ENCODE results near the gene XIRP1. TPM values are rescaled to one million over a fixed set of nuclear protein-coding genes. Genes with fewer than 3 reads are reported as not detected.

XIRP1 gene
- total and polyA plus RNA-seq, 4 donors, result 0.08 to 0.81 (median 0.52) TPM

GRCh38 chr3:39211332-39212130 lies 19.1 kb upstream of the XIRP1 start:
- ATAC-seq (ENCODE audit: insufficient read depth, low FRiP score), result no peak
- Histone ChIP-seq H3K9ac (ENCODE audit: insufficient read depth in 1 of 2, low read length in 2 of 2) (no peak overlapping the region), H3K27me3 (ENCODE audit: control insufficient read depth in 3 of 3, insufficient read depth in 3 of 3, low read length in 2 of 3) (no peaks in the 10 kb centered on the region), H3K4me3 (no peak overlapping the region), H3K36me3 (ENCODE audit: control insufficient read depth in 4 of 4, insufficient read depth in 4 of 4, low read length in 4 of 4) (no peaks in the 10 kb centered on the region), H3K9me3 (ENCODE audit: control insufficient read depth in 4 of 4, insufficient read depth in 3 of 4, low read length in 3 of 4) (no peaks in the 10 kb centered on the region), H3K4me1 (ENCODE audit: control insufficient read depth in 5 of 5, insufficient read depth in 5 of 5, low read length in 5 of 5) (peaks cover 0 to 3% (median 0%) of the 10 kb centered on the region in 5 donors), H3K27ac (ENCODE audit: low read depth in 1 of 2, low read length in 1 of 2) (no peak overlapping the region)
- no peak for DNase-seq
- 84 to 89% methylated on average over 4 of the region's 4 CpGs for WGBS, 2 donors
- no peak for TF ChIP-seq CTCF (IDR thresholded peaks at IDR 0.05; ENCODE audit: control extremely low read depth, extremely low read depth)

DNA sequence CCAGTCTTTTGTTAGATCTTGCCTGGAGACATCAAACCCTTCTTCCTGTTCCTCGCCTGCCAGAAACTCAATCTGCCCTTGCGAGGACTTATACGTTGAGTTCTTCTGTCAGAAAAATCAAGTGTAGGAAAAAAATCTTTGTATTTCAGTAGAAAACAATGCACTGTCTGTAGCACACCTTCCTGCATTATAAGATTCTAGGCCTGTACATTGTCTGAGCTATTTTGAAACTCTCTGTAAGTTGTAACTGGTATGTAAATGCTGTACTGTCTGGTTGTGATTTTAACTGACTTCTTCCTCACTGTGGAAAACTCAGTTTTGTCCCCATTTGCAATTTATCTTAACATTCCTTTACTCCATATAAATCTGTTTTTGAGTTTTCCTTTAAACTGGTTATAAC lies 17.7 kb upstream of the XIRP1 start:
- Histone ChIP-seq H3K4me3 (no peak overlapping the region), H3K27me3 (ENCODE audit: control insufficient read depth in 3 of 3, insufficient read depth in 3 of 3, low read length in 2 of 3) (no peaks in the 10 kb centered on the region), H3K36me3 (ENCODE audit: control insufficient read depth in 4 of 4, insufficient read depth in 4 of 4, low read length in 4 of 4) (no peaks in the 10 kb centered on the region), H3K4me1 (ENCODE audit: control insufficient read depth in 5 of 5, insufficient read depth in 5 of 5, low read length in 5 of 5) (peaks cover 0 to 3% (median 0%) of the 10 kb centered on the region in 5 donors), H3K9ac (ENCODE audit: insufficient read depth in 1 of 2, low read length in 2 of 2) (no peak overlapping the region), H3K9me3 (ENCODE audit: control insufficient read depth in 4 of 4, insufficient read depth in 3 of 4, low read length in 3 of 4) (peaks cover 0 to 2% (median 0%) of the 10 kb centered on the region in 4 donors), H3K27ac (ENCODE audit: low read depth in 1 of 2, low read length in 1 of 2) (no peak overlapping the region)
- DNase-seq (no peak), ATAC-seq (ENCODE audit: insufficient read depth, low FRiP score) (no peak)
- WGBS, 2 donors, result 75% methylated on average over 3 of the region's 3 CpGs
- no peak for TF ChIP-seq CTCF (IDR thresholded peaks at IDR 0.05; ENCODE audit: control extremely low read depth, extremely low read depth)

DNA sequence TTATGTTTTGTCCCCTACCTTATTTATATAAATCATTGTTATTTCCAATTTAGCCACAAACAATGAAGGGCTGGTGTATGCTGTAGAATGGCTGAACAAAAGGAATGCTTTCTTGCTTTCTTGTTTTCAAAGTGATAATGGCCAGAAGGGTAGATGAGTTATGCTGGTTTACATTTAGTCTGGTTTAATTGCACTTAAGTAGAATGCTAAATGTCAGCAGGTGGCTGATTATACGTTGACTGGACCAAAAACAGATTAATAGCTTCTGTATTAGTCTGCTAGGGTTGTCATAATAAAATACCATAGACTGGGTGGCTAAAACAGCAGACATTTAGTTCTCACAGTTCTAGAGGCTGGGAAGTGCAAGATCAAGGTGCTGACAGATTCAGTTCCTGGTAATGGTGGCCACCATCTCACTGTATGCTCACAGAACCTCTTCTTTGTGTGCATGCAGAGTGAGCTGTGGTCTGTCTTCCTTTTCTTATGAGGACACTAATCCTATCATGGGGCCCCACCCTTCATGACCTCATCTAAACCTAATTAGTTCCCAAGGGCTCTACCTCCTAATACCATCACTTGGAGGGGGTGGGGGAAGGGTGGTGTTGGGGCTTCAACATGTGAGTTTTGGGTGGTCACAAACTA lies 17.1 kb upstream of the XIRP1 start:
- 98 to 100% methylated on average over 1 of the region's 1 CpG for WGBS, 2 donors
- Histone ChIP-seq H3K9me3 (ENCODE audit: control insufficient read depth in 4 of 4, insufficient read depth in 3 of 4, low read length in 3 of 4) (peaks cover 0 to 3% (median 0%) of the 10 kb centered on the region in 4 donors), H3K4me3 (no peak overlapping the region), H3K27ac (ENCODE audit: low read depth in 1 of 2, low read length in 1 of 2) (no peak overlapping the region), H3K9ac (ENCODE audit: insufficient read depth in 1 of 2, low read length in 2 of 2) (no peak overlapping the region), H3K27me3 (ENCODE audit: control insufficient read depth in 3 of 3, insufficient read depth in 3 of 3, low read length in 2 of 3) (no peaks in the 10 kb centered on the region), H3K36me3 (ENCODE audit: control insufficient read depth in 4 of 4, insufficient read depth in 4 of 4, low read length in 4 of 4) (no peaks in the 10 kb centered on the region), H3K4me1 (ENCODE audit: control insufficient read depth in 5 of 5, insufficient read depth in 5 of 5, low read length in 5 of 5) (peaks cover 0 to 3% (median 0%) of the 10 kb centered on the region in 5 donors)
- TF ChIP-seq CTCF (IDR thresholded peaks at IDR 0.05; ENCODE audit: control extremely low read depth, extremely low read depth), result no peak
- ATAC-seq (ENCODE audit: insufficient read depth, low FRiP score) (no peak), DNase-seq (no peak)
